Measurements from ENCODE around the gene LGALS7.
"Not testable (repeated sequence)": the region's sequence is repeated elsewhere in the genome, so short reads cannot be mapped to it uniquely, and the experiment has no call there.

Gene LGALS7

GRCh38 chr19:38797781-38798180 lies 24.5 kb upstream of the LGALS7 start:
- DNase-seq: not testable (repeated sequence)

DNA sequence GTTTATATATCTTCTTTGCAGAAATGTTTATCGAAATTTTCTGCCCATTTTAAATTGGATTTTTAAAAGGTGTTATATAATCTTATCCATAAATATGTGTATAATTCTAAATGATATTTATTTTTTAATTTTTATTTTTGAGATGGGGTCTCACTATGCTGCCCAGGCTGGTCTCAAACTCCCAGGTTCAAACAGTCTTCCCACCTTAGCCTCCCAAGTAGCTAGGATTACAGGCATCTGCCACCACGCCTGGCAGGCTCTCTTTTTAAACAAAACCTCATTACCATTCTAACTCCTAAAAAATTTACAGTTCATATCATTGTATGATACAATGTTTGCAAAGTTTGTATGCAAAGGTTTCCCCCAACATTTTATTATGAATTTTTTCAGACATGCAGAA lies 22.8 kb upstream of the LGALS7 start:
- no peak for DNase-seq

GRCh38 chr19:38795549-38795948 lies 22.2 kb upstream of the LGALS7 start:
- DNase-seq: no peak

DNA sequence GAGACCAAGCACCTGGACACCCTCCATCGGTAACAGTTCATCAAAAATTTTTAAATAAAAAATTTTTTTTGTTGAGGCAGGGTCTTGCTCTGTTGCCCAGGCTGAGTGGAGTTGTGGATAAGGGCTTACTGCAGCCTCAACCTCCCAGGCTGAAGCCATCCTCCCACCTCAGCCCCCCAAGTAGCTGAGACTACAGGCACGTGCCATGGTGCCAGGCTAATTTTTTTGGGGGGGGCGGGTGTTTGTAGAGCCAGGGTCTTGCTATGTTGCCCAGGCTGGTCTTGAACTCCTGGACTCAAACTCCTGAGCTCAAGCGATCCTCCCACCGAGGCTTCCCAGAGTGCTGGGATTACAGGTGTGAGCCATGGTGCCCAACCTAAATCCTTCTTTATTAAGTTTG lies 20.4 kb upstream of the LGALS7 start:
- DNase-seq: no peak

GRCh38 chr19:38793177-38793576 lies 19.9 kb upstream of the LGALS7 start:
- DNase-seq: no peak

DNA sequence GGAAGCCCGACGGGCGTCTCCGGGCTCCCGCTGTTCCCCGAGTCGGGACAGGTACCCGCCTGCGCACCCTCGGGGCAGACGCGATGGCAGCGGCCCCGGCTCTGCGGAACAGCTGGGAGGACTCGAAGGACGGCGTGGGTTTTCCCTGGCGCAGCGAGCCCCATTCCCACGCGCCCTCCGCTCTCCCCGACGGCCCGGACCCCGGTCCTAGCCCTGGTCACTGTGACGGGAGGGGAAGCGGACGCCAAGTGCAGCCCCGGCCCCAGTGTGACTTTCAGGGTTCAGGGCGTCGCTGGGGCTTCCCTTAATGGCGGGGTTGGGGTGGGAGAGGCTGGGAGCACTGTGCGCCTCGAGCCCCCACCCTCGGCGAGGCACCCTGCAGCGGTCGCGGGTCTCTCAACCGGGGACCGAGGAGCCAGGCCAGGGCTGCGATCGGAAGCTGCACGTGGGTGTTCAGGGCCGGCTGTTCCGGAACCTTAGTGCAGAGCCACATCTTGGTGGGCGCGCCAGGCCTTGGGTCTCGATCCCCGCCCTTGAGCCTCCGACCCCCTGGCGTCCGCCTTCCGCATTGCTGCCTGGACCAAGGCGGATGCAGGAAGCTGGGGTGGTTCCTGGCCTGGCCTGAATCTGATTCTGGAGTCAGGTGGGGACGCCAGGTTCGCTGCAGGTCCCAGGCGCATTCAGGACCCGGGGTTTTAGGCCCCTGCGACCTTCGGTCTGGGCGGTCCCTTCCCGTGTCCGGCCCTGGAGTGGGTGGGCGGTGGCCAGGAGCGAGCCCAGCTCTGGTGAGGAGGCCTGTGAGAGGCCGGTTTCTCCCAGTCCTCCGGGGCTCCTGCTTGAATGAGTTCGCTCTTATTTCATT lies 19.2 kb upstream of the LGALS7 start:
- no peak for DNase-seq

GRCh38 chr19:38791451-38792064 lies 18.2 kb upstream of the LGALS7 start:
- not testable (repeated sequence) for DNase-seq

DNA sequence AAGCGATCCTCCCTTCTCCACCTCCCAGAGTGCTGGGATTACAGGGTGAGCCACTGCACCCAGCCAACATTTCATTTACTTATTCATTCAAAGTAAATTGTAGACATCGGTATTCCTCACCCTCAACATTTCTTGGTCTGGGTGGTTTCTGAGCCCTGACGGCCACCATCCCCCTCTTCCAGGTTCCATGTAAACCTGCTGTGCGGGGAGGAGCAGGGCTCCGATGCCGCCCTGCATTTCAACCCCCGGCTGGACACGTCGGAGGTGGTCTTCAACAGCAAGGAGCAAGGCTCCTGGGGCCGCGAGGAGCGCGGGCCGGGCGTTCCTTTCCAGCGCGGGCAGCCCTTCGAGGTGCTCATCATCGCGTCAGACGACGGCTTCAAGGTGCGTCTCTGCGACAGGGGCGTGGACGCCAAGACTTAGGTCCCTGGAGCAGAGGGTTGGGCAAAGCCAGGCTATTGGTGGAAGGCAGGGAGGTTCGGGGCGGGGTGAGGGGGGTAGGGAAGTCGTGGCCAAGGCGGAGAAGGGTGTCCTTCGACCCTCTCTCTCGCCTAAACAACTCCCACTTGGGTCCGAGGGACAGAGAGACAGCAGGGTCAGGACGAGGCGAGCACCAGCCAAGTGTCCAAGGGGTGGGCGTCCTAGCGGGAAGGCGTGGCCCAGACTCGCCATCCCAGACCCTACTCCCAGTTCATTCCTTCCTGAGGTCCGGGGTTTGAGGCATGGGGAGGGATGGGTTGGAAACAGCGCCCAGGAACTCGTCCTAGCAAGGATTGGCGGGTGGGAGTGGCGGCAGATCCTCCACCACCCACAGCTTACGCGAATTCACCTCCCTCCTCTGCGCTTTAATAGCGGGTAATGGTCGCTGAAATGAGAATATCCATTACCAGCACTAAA lies 17.4 kb upstream of the LGALS7 start:
- DNase-seq: not testable (repeated sequence)

GRCh38 chr19:38788478-38789243 lies 15.3 kb upstream of the LGALS7 start, which contains the start of gene LGALS7B:
Gene LGALS7B, plus strand, starts transcription at chr19:38789200. Its CDS starts 27 bp downstream, at chr19:38789227.
- DNase-seq: no peak

GRCh38 chr19:38786572-38787265 lies 13.4 kb upstream of the LGALS7 start:
- no peak for DNase-seq

- DNase-seq: not testable (repeated sequence)
Observed at GRCh38 chr19:38786061-38786460, 12.7 kb upstream of the LGALS7 start.

GRCh38 chr19:38785187-38785699 lies 11.9 kb upstream of the LGALS7 start:
- DNase-seq: no peak

DNA sequence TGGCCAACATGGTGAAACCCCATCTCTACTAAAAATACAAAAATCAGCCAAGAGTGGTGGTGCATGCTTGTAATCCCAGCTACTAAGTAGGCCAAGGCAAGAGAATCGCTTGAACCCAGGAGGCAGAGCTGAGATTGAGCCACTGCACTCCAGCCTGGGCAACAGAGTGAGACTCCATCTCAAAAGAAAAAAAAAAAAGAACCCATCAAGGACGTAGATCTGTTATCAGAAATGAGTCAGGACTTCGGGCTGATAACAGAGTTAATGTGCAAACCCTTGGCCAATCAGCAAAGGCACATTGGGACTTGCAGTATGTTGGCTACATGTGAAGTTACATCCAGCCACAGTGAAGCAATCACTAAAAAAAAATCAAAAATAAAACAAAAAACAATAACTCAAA lies 10.9 kb upstream of the LGALS7 start:
- no peak for DNase-seq

DNA sequence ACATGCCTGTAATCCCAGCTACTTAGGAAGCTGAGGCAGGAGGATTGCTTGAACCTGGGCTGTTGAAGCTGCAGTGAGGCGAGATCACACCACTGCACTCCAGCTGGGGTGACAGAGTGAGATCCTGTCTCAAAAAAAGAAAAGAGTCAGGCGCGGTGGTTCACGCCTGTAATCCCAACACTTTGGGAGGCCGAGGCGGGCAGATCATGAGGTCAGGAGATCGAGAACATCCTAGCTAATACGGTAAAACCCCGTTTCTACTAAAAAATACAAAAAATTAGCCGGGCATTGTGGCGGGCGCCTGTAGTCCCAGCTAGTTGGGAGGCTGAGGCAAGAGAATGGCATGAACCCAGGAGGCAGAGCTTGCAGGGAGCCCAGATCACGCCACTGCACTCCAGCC lies 8.9 kb upstream of the LGALS7 start:
- DNase-seq: not testable (repeated sequence)

GRCh38 chr19:38781058-38781457 lies 7.7 kb upstream of the LGALS7 start:
- no peak for DNase-seq

GRCh38 chr19:38780443-38780842 lies 7.1 kb upstream of the LGALS7 start:
- no peak for DNase-seq

- DNase-seq: no peak
Observed at GRCh38 chr19:38778733-38779132, 5.4 kb upstream of the LGALS7 start.

- DNase-seq: no peak
Observed at GRCh38 chr19:38774181-38774950, 1.0 kb upstream of the LGALS7 start.

DNA sequence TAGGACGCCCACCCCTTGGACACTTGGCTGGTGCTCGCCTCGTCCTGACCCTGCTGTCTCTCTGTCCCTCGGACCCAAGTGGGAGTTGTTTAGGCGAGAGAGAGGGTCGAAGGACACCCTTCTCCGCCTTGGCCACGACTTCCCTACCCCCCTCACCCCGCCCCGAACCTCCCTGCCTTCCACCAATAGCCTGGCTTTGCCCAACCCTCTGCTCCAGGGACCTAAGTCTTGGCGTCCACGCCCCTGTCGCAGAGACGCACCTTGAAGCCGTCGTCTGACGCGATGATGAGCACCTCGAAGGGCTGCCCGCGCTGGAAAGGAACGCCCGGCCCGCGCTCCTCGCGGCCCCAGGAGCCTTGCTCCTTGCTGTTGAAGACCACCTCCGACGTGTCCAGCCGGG lies 1.7 kb downstream of the LGALS7 start:
- not testable (repeated sequence) for DNase-seq

DNA sequence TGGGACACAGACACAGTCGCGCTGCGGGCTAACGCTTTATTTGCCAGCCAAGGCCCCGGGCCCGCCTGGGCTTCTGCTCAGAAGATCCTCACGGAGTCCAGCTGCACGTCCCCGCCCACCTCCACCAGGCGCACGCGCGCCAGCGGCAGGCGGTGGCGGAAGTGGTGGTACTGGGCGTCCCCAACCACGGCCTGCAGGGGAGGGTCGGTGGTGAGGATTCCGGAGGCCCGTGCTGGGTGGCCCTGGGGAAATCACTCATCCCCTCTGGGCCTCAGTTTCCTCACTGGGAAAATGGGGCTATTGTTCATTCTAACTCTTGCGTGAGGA lies 2.4 kb downstream of the LGALS7 start:
- not testable (repeated sequence) for DNase-seq

Data from HCEC 1CT (cell line).